HG03457 (cell line): ENCODE results near the gene PXMP2.
"Not testable (repeated sequence)": the region's sequence is repeated elsewhere in the genome, so short reads cannot be mapped to it uniquely, and the experiment has no call there.

Source experiments
- ATAC-seq: cut with Tn5 transposase; IDR thresholded peaks from one replicate; pipeline ENCODE4 v1.9.1; 2021; ENCODE audit warnings: moderate number of reproducible peaks; ENCODE audit not compliant: unreplicated experiment

PXMP2 gene

DNA sequence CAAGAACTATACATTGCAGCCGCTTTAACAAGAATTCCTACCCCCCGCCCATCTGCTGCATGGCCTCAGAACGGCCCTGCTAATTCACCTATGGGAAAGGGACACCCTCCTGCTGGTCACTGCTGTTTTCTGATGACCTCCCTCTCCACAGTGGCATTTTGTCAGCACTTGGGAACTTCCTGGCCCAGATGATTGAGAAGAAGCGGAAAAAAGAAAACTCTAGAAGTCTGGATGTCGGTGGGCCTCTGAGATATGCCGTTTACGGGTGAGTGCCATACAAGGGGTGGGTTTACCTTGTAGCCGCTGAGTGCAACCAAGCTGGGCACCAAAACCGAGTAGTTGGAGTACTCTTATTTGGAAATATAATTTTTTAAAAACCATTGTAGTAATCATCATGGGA is 2.7 kb downstream of the PXMP2 start:
- ATAC-seq: no peak

GRCh38 chr12:132692030-132692429 is 4.6 kb downstream of the PXMP2 start:
- not testable (repeated sequence) for ATAC-seq

GRCh38 chr12:132694888-132695287 is 7.5 kb downstream of the PXMP2 start:
- ATAC-seq: not testable (repeated sequence)

GRCh38 chr12:132695431-132695830 is 8.0 kb downstream of the PXMP2 start:
- ATAC-seq: no peak

DNA sequence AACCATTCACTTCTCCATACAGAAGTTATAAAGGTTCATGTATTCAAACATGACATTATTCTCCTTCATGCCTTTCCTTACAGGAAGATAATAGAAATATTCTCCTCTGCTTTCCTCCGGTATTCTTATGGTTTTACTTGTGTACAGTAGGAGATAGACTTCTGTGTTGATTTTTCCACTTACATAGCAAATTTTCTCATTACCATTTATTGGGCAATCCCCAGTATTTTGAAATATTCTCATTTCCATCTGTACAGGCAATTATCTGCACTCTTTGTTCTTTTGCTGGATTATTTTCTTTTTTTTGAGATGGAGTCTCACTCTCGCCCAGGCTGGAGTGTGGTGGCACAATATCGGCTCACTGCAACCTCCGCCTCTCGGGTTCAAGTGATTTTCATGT is 11.0 kb downstream of the PXMP2 start:
- ATAC-seq: no peak

DNA sequence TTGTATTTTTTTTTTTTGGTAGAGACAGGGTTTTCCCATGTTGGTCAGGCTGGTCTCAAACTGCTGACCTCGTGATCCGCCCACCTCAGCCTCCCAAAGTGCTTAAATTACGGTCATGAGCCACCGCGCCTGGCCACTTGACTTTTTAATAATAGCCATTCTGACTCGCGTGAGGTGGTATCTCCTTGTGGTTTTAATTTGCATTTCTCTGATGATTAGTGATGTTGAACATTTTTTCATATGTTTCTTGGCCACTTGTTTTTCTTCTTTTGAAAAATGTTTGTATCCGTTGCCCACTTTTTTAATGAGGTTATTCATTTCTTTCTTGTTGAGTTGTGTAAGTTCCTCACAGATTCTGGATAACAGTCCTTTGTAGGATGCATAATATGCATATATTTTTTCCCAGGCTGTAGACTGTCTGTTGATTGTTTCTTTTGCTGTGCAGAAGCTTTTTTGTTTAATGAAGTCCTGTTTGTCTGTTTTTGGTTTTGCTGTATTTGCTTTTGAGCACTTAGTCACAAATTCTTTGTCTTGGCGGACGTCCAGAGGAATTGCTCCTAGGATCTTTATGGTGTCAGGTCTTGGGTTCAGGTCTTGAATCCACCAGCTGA is 12.9 kb downstream of the PXMP2 start:
- no peak for ATAC-seq

- ATAC-seq: no peak
These were observed 15.3 kb downstream of the PXMP2 start for GRCh38 chr12:132702640-132703039.

- ATAC-seq: no peak
These were observed 16.3 kb downstream of the PXMP2 start for GRCh38 chr12:132703641-132704040.

GRCh38 chr12:132707241-132707640 is 19.9 kb downstream of the PXMP2 start:
- ATAC-seq: no peak

GRCh38 chr12:132708150-132708549 is 20.8 kb downstream of the PXMP2 start:
- no peak for ATAC-seq

- ATAC-seq: peak; percentile 17
These were observed 22.6 kb downstream of the PXMP2 start for GRCh38 chr12:132710043-132710404.

DNA sequence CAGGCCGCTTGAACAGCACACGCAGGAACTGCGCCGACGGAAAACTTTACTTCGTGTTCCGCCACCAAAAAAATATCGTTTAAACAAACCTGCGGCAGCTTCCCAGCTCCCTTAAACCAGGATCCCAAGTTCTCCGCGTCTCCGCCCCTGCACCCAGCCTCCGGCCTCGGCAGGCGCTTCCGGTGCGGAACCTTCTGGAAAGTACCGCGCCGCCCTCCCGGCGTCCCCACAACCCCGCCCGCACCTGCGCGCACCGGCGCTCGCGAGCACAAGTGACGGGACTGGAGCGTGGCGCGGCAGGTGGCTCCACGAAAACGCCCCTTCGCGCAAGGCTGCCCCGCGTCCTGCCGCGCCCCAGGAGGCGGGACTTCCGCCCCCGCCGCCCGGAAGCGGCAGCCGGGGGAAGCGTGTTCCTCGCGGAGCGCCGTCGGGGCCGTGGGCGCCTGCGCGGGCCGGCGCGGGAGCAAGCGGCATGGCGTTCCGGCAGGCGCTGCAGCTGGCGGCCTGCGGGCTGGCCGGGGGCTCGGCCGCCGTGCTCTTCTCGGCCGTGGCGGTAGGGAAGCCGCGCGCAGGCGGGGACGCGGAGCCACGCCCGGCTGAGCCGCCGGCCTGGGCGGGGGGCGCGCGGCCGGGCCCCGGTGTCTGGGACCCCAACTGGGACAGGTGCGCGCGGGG is 23.2 kb downstream of the PXMP2 start, which contains the start of gene PGAM5:
Gene PGAM5 (plus strand): TSS at position 438 of the 675 bp plus-strand sequence. CDS start 35 bp downstream, at position 473.
- ATAC-seq: peak; percentile 71

DNA sequence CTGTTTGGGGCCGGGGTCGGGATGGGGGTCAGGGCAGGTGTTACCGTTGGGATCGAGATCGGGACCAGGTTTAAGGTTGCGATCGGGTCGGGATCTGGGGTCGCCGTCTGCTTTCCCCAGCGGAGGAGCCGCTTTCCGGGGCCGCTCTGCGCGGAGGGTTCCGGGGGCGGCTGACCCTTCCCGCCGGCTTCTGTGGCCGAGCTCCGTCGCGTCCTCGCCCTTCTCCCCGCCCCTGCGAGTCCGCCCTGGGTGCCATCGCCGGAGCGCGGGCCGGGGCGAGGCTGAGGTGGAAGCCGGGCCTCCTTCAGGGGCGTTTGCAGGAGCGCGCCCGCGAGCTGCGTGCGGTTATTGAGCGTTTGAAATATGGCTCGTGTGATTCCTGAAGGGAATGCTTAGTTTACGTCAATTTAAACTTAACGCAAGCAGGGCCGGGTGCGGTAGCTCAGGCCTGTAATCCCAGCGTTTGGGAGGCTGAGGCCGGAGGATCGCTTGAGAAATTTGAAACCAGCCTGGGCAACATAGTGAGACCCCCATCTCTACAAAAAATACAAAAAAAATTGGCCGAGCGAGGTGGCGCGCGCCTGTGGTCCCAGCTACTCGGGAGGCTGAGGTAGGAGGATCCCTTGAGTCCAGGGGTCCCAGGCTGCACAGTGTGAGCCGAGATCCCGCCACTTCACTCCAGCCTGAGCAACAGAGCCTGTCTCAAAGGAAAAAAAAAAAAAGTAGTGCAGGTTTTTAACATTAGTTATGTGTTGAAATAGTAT is 23.9 kb downstream of the PXMP2 start:
- peak; percentile 5 for ATAC-seq

- no peak for ATAC-seq
These were observed 25.7 kb downstream of the PXMP2 start for GRCh38 chr12:132713123-132713522.

GRCh38 chr12:132715874-132716273 is 28.5 kb downstream of the PXMP2 start:
- no peak for ATAC-seq

DNA sequence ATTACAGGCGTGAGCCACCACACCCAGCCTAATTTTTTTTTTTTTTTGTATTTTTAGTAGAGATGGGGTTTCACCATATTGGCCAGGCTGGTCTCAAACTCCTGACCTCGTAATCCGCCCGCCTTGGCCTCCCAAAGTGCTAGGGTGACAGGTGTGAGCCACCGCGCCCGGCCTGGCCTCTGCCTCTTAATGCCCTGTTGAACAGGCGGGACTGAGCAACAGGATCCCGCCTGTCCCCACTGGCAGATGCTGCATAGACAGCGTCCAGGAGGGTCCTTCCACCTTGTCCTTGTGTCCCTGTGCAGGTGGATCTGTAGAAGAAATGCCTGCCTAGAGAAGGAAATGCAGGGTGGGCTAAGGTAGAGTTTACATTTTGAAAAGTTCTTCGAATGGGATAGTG is 29.0 kb downstream of the PXMP2 start:
- no peak for ATAC-seq

DNA sequence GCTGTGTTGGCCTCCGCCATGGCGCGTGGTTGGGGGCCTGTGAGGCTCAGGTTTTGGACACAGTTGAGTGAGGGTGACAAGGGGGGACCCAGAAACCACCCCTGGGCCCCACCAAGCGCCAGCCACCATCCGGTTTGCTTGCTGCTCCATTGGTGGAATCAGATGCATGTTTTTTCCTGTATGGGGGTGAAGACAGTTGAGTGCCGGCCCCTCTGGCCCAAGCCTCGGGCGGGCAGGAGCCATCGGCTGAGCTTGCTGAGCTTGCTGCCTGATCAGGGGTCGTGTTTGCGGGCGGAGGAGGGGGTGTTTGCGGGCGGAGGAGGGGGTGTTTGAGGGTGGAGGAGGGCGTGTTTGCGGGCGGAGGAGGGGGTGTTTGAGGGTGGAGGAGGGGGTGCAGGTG is 29.6 kb downstream of the PXMP2 start:
- no peak for ATAC-seq

DNA sequence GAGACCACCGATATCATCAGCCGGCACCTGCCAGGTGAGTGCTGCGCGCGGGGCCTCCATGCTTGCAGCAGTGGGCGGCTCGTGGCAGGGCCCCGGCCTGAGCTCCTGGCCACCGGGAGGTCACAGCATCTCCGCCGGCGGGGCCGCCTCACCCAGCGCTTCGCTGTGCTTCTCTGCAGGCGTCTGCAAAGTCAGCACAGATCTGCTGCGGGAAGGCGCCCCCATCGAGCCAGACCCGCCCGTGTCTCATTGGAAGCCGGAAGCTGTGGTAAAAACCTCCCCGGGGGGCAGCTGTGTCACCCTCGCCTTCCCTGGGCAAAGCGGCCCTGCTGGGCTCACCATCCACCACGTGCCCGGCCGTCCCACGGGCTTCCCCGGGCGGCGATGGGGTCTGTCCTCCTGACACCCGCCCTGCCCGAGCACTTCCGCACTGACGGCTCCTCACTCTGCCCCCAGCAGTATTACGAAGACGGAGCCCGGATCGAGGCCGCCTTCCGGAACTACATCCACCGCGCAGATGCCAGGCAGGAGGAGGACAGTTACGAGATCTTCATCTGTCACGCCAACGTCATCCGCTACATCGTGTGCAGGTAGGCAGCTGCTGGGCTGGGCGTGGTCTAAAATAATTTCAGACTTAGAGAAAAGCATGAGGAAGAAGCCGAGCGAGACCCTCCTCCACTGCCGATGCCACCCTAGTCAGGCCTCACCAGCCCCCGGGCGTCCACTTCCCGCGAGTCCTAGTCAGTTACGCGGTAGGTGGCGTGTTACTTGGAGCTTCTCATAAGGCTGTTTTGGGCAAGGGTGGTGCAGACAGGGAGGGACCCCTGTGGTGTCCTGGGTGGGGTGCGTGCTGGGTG is 30.4 kb downstream of the PXMP2 start:
- ATAC-seq: no peak

- ATAC-seq: no peak
These were observed 31.3 kb downstream of the PXMP2 start for GRCh38 chr12:132718644-132719043.

GRCh38 chr12:132719141-132719953 is 32.0 kb downstream of the PXMP2 start:
- ATAC-seq: no peak
